ENCODE measurements around the gene OR5K2. TPM values are rescaled to one million over a fixed set of nuclear protein-coding genes. Genes with fewer than 3 reads are reported as not detected.

OR5K2 gene
- total RNA-seq, 1 donor from 2014 or later = not detected

GRCh38 chr3:98530676-98531075 is 33.2 kb downstream of the OR5K2 start:
- no peak for TF ChIP-seq CTCF (conservative IDR thresholded peaks at IDR 0.05; ENCODE audit: low read depth, low read length)
- no peak overlapping the region for H3K4me3 ChIP-seq (ENCODE audit: low read depth, low read length)
- no peak for DNase-seq (ENCODE audit: low read depth)

- no peak within 1 kb of the TSS for H3K4me3 ChIP-seq (ENCODE audit: low read depth, low read length)
- no peak for DNase-seq (ENCODE audit: low read depth)
- TF ChIP-seq CTCF (conservative IDR thresholded peaks at IDR 0.05; ENCODE audit: low read depth, low read length) = no peak
Measured at GRCh38 chr3:98531622-98532274, 34.3 kb downstream of the OR5K2 start, which contains the start of gene GPR15. GPR15 (plus strand) TSS chr3:98531978; CDS start chr3:98532034, 56 bp downstream.

GRCh38 chr3:98532275-98532637 is 34.8 kb downstream of the OR5K2 start:
- H3K4me3 ChIP-seq (ENCODE audit: low read depth, low read length) = no peak overlapping the region
- DNase-seq (ENCODE audit: low read depth) = no peak
- TF ChIP-seq CTCF (conservative IDR thresholded peaks at IDR 0.05; ENCODE audit: low read depth, low read length) = no peak

GRCh38 chr3:98532709-98533571 is 35.5 kb downstream of the OR5K2 start:
- no peak overlapping the region for H3K4me3 ChIP-seq (ENCODE audit: low read depth, low read length)
- TF ChIP-seq CTCF (conservative IDR thresholded peaks at IDR 0.05; ENCODE audit: low read depth, low read length) = no peak
- DNase-seq (ENCODE audit: low read depth) = no peak

GRCh38 chr3:98534168-98534567 is 36.7 kb downstream of the OR5K2 start:
- TF ChIP-seq CTCF (conservative IDR thresholded peaks at IDR 0.05; ENCODE audit: low read depth, low read length) = no peak
- DNase-seq (ENCODE audit: low read depth) = no peak
- H3K4me3 ChIP-seq (ENCODE audit: low read depth, low read length) = no peak overlapping the region

- DNase-seq (ENCODE audit: low read depth) = no peak
- no peak overlapping the region for H3K4me3 ChIP-seq (ENCODE audit: low read depth, low read length)
- TF ChIP-seq CTCF (conservative IDR thresholded peaks at IDR 0.05; ENCODE audit: low read depth, low read length) = no peak
Measured at GRCh38 chr3:98534734-98535133, 37.3 kb downstream of the OR5K2 start.

Measured in epithelial cell of proximal tubule (primary cell).